GM19455 (cell line): ENCODE measurements around the gene CCR1.
"Not testable (repeated sequence)": the region's sequence is repeated elsewhere in the genome, so short reads cannot be mapped to it uniquely, and the experiment has no call there.

Experiments used
- ATAC-seq: cut with Tn5 transposase; IDR thresholded peaks from one replicate; pipeline ENCODE4 v1.9.1; 2021; ENCODE audit not compliant: unreplicated experiment

Gene CCR1

DNA sequence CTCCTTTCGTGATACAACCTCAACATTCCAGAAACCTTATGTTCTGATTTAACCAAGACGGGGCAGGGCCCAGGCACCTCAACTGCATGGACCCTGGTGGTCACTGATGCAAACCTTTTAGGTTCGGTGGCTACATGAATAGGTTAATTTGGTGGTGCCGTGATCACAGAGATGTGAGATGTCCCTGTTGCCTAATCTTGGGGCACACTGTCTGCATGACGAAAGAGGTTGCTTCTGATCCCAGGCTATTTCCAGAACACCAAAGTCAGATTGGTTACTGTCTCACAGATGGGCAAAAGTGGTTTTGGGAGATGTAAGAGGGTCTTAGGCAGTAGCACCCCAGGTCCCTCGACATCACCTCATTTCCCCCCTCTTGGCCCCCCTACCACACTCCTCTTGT, 4.0 kb upstream of the CCR1 start:
- ATAC-seq = no peak

DNA sequence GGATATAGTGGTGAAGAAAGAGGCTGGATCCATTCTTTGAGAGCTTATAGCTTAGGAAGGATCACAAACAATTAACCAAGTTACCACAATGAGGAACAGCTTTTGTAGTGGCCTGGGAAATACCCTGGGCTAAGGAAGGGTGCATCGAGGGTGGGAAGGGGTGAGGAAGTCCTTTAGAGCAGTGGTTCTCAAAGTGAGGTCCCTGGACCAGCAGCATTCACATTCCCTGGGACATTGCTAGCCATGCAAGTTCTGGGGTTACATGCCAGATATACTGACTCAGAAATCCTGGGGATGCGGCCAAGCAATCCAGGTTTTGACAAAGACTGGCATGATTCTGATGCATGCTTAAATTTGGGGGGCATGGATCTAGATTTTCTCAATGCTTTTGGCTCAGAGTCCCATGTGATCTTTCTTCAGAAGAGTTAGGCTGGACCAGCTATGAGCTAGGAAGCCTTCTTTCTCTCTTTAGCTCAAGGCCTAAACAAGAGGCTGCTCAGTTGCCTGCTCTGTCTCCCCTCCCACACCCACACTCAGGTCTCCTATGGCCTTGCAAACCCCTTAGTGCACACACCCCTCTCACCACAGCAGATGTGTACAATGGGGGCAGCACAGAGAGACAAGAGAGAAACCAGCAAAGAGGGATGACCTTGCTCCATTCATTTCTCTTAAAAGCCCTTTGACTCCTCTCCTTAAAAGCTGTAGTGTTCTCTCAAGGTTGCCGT, 1.8 kb upstream of the CCR1 start:
- ATAC-seq = no peak

DNA sequence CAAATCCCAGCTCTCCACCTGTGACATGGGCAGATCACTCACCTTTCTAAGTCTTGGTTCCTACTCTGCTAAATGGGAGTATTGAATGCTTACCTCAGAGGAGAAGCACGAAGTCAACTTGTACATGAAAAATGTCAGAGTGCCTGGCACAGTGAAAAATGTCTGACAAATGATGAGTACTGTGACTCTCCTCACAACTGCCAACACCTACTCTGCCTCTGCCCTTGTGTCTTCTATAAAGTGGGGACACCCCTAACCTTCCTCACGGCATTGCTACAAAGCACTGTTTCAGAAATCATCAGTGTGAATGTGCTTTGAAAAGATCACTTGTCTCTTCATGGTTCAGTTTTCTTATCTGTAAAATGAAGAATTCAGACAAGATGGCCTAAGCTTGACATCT, 940 bp upstream of the CCR1 start:
- no peak for ATAC-seq

DNA sequence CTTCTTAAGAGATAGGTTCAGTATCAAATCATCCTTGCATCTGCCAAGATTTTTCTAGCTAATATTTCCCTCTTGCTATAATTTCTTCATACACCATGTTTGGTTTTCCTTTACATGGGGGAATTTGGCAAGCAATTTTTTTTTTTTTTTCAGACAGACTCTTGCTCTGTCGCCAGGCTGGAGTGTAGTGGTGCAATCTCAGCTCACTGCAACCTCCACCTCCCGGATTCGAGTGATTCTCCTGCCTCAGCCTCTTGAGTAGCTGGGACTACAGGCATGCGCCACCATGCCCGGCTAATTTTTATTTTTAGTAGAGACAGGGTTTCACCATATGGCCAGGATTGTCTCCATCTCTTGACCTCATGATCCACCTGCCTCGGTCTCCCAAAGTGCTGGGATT, 599 bp downstream of the CCR1 start:
- ATAC-seq = not testable (repeated sequence)

DNA sequence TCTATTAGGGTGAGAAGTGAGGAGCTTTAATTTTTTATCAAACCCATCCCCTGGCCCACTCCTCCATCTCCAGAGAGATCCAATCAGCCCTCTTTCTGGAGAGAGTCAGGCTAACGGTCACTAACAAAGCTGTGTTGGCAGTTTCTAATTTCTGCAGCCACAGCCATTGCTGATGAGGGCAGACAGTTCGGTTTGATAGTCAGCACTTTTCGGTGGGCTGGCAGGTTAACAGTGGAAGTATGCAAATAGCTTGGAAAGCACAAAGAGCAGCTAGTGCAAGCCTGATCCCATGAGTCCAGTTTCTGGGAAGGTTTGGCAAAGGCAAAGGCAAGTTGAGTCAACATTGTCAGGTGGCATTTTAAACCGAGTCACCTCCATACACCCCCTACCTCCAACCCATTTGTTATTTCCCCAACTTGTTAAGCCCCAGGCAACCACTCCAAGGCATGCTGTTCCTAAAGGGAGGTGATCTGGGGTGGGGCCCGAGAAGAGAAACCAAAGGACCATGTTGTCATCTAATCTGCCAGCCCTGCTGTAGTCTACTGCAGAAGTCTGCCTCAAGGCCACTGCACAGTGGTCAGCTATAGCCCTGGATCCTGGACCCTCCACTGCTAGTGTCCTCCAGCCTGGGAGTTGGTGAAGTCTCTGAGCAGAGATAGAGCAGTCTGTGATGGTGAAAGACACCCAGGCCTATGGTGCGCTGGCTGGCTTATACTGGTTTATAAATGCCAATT, 1.7 kb downstream of the CCR1 start:
- no peak for ATAC-seq

DNA sequence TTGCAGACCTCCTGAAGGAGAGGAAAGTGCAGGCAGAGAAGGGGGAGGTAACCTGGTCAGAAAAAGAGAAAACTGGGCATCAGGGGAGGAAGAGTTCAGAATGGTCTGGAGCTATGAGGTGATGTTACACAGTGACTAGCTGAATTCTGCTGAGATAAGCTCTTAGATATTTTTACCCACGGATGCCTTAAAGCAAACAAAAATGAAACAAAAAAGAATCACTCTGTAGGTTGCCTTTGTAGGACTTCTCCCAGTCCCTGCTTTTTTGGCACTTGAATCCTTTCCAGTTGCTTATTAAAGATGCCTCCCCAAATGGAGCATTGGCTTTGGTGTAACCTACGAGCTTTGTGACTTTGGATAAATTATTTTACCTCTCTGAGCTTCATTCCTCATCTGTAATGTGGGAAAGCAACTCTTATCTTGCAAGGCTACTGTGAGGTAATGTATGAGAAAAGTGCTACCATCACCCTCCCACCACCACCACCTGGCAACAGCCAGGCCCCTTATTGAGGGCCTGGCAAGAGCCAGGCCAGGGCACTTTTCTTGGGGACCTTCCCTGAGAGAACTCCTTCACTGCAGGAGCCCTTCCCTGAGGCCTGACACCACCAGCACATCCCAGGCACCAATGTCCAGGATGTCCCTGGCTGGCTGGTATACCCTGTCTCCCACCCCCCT, 2.7 kb downstream of the CCR1 start:
- no peak for ATAC-seq

DNA sequence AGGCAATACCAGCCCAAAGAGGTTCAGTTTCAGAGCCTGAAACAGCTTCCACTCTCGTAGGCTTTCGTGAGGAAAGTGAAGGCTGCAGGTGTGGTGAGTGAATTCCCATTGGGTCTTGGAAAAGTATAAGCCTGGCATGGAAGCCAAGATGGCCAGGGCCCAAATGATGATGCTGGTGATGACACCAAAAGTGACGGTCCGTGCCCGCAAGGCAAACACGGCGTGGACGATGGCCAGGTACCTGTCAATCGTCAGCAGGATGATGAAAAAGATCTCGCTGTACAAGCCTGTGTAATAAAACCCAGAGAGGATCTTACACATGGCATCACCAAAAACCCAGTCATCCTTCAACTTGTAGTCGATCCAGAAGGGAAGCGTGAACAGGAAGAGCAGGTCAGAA, 4.4 kb downstream of the CCR1 start:
- no peak for ATAC-seq

DNA sequence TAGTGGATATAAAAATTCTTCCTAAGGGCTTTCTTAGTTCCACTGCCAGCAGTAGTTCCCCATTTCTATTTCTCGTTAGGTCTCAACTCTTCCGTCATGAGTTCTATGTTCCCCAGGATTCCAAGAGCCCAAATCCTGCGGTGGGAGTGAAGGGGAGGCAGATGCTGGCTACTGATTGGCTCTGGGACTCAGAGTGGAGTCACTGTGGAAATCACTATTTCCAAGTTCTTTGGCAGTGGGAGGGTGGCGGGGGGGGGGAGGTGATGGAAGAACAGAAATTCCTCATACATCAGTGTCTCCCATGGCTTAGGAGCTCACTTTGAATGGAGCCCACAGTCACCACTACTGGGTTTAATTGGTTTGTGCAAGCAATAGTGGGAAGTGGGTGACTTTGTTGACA, 5.6 kb downstream of the CCR1 start:
- ATAC-seq = no peak

DNA sequence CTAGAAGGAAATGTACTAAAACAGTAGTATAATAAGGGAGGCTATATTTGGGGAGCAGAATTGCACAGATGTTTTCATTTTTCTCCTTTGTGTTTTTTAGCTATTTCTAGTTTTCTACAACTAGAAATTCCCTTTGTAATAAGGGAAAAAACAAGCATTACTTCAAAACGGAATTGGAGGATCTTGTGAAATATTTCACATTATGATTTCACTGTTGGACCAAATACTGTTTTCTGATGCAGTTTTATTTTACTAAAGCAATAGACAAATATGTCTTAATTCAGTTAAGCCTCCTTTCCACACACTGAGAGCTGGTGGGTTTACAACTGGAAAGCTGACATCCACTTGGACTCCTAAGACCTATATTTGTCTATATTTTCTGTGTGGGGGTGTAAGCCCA, 7.3 kb downstream of the CCR1 start:
- no peak for ATAC-seq

DNA sequence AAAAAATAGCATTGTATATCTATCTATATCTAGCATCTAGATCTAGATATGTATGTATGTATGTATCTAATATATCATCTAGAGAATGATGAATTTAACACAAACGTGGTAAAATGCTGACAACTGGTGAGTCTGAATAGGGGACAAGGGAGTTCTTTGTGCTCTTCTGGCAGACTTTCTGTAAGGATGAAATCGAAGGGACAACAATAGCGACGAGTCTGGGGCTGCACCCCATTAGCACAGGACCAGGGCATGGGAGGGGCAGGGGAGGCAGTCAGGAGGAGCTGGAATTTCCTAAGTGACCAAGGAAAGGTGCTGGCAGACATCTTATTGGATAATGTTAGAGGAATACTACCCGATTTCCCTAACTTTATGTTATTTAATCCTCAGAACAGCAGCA, 7.9 kb downstream of the CCR1 start:
- ATAC-seq = no peak

DNA sequence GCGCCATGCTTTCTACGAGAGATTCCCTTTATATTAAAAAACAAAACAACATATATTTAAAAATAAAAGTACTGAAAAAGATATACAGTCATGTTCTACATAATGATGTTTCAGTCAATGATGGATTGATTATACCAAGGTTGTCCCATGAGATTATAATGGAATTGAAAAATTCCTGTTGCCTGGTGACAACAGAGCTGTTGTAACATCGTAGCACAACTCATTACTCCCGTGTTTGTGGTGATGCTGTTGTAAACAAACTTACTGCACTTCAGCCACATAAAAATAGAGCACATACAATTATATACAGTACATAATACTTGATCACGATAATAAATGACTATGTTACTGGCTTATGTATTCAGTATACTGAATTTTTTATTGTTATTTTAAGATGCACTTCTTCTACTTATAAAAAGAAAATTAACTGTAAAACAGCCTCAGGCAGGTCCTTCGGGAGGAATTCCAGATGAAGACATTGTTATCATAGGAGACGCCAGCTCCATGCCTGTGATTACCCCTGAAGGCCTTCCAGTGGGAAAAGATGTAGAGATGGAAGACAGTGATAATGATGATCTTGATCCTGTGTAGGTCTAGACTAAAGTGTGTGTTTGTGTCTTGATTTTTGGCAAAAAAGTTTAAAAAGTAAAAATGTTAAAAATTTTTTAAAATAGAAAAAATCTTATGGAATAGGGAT, 11.7 kb downstream of the CCR1 start:
- ATAC-seq = no peak

DNA sequence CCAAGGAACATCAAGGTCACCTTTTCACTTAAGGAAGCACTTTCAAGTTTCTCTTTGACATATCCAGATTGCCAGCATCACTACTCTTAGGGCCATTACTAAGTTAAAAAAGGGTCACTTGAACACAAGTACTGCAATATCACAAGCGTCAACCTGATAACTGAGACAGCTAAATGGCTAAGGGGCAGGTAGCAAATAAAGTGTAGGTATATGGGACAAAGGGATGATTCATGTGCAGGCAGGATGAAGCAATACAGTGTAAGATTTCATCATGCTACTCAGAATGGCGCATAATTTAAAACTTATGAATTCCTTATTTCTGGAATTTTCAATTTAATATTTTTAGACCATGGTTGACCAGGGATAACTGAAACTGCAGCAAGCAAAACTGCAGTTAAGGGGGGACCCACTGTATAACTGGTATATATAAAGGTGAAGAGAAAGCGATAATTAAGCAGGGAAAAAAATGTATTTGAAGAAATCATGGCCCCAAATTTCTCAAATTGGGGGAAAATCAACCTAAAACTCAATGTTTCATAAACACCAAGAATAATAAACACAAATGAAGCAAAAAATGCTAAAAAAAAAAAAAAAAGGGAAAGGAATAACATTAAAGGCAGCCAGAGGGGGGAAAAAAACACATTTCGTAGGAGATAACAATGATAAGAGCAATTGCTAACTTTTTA, 13.1 kb downstream of the CCR1 start:
- no peak for ATAC-seq

DNA sequence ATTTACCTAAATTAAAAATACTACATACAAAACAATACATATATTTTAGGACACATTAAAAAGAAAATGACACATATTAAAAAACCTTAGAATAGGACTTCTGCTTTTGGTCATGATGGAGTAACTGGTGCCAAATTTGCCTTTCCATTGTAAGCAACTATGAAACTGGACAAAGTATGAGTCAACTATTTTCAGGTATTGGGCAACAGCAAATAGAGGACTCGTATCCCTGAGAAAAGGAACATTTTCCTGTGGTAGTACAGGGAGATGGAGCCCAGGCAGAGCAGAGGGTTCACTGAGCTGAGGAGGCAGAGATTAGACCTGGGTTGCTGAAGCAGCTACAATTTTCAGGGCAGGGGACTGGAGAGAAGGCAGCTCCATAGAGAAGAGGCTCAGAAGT, 14.7 kb downstream of the CCR1 start:
- ATAC-seq = no peak

DNA sequence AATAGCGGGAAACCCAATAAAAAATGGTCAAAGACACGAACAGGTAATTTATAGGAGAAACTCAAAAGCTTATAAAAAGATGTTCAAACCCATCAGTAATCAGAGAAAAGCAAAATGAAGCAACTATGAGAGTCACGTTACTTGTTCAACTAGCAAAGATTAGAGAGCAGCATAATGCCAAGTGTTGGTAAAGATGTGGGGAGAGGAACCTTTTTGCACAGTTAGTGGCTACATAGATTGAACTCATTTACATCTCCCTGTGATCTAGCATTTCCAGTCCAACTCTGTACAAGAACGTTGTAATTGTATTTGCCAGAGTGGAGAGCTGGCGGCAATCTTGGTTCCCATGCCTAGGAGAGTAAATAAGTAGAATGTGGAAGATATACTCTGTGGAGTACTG, 15.2 kb downstream of the CCR1 start:
- no peak for ATAC-seq

DNA sequence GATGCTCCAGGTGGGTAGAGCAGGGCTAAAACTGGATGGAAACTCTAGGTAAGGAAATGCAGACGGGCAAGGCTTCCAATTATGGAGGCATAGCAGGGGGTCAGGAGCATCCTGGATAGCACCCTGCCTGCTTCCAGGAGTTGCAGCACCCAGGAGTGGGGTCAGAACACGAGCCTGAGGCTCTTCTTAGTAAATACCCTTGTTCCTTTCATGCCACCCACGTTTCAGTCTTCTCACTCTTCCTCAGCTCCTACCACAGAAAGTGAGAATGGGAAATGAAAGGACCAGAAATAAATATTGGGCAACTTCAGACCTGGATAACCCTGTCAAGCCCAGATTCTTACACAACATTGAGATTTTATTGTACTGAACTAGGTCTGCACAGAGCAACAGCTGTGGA, 16.4 kb downstream of the CCR1 start:
- no peak for ATAC-seq

DNA sequence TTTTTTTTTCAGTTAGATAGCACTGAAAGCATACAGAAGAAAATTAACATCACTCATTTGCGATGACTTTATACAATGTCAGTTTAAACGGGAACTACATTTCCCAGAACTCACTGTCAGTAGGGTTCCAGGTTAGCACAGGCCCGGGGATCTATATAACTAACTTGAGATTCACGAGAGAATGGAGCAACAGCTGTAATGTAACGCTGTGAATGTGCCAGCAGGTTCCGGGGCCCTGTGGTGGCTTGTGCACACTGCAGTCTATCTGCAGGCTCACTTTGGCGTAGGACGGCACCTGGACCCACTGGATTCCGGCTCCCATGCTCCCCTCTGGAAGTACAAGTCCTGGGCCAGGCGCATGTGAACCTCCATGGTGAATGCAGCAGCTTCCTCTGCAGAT, 19.4 kb downstream of the CCR1 start:
- no peak for ATAC-seq

DNA sequence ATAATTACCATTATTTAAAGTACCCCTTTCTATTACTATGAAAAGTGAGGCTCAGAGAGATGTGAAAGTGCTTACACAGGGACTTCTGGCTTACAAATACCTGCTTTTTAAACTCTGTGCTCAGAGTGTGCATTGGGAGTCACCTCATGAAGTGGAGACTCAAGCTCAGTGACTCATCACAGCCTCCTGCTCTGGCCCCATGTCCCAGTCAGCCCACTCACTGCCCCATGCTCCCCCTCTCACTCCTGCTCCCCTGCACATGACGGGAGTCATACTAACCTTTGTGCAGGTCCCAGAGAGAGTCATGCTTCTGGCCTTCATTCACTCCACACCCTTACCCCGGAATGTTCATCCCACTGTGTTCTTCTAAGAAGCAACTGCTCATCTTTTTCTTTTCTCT, 20.2 kb downstream of the CCR1 start:
- no peak for ATAC-seq

DNA sequence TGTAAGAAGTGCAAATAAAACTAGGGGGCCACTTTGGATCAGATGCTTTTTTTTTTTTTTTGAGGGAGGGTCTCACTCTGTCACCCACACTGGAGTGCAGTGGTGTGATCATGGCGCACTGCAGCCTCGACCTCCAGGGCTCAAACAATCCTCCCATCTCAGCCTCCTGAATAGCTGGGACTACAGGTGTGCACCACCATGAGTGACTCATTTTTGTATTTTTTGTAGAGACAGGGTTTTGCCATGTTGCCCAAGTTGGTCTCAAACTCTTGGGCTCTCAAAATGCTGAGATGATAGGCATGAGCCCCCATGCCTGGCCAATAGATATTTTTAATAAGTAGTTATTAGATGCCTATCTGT, 20.8 kb downstream of the CCR1 start:
- ATAC-seq = no peak

DNA sequence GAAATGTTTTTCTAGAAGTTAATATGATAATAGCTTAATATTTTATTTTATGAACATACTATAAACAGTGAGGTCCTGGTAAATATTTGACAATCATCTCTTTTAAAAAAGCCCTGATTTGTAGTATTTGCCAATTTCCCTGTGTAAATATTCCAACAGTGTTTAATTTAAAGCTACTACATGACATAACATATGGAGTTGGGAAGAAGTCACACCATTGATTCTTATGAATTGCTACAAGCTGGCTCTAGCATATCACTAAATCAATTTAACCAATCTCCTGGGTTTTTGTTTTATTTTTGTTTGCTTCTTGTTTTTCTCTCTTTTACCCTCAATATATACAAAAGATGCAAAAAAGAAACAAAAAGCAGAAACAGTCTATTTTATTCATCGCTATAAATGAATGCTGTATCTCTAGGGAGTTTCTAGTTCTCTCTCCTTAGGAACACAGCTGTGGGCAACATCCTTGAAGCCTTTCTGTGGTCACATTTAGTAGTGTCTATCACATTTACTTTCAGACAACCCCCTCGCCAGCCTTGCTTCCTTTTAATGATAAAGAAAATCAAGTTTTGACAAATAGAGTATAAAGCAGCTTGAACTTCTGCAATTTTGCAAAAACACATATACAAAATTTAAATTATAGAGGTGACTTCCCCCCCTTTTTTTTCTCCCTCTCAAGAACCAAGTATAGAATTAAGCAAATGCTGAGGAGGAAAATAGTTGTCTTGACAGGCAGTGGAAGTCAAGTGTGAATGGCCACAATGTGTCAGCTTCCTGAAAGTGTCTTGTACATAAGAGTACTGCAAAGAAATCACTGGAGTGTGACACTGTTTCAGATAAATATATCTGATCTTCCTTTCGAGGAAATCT, 21.4 kb downstream of the CCR1 start:
- no peak for ATAC-seq

DNA sequence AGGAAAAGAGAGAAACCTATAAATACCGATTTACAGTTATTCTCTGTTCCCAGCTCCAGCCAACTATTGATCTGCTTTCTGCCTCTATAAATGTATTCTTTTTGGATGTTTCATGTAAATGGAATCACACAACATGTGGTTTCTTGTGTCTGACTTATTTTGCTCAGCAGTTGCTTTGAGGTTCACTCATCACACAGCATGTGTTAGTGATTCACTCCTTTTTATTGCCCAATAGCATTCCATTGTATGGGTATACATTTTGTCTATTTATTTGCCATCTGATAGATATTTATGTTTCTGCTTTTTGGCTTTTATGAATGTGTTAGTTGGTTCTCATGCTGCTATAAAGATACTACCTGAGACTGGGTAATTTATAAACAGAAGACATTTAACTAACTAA, 23.6 kb downstream of the CCR1 start:
- ATAC-seq = no peak
